ENCODE measurements around the gene EVA1A.
"Not testable (repeated sequence)": the region's sequence is repeated elsewhere in the genome, so short reads cannot be mapped to it uniquely, and the experiment has no call there.

EVA1A gene

DNA sequence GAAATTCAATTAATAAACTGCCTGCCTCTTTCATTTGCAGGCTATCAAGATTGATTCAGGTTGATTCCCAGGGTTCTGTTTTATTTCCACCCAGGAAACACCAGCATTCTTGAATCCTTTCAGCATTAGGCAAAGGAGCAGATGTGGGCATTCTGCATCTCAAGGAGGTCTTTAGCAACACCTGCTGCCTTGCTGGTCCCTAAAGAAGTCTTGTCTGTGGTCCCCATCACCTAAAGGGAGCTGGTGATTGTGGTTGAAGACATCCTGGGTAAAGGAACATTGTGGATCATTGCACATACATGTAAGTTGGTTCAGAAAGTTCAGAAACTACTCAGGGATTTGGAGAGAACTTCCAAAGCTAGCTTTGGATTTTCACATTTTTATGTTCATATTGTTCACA, 78.3 kb downstream of the EVA1A start:
- no peak for DNase-seq (ENCODE audit: low spot score)

DNA sequence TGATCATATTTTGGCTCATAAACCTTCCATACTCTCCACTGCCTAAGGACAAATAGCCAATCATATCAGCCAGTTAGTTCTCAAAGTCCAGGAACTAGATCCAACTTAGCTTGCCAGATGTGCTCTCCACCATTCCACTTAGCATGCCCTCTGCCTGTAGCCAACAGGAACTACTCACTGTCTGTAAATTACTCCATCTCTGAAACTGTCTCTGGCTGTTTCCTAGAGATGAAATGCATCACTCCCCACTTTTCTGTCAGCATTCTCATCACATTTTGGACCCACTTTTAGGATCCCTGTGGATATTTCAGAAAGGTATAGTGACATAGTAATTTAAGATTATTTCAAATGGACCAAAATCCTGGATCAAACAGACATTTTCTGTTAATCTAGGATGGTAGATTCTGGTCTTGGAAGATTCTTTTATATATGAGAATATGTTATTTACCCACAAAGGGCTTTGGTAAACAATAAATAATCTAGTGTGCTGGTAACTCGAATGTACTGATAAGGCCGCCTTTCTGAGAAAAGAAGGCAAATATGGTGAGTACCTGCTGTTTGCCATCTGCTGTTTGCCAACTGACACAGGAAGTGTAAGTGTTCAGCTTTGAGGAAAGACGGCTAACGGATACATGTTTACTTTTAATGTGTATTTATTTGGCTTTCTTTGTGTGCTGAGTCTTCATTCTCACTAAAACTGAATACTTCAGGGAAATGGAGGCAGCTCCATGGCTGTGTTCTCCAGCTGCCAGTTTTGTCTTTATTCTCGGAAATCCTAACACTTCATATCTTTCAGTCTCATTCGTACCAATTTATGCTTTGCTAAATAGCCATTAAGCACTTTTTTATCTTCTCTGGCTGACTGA, 79.5 kb downstream of the EVA1A start:
- no peak for DNase-seq (ENCODE audit: low spot score)

DNA sequence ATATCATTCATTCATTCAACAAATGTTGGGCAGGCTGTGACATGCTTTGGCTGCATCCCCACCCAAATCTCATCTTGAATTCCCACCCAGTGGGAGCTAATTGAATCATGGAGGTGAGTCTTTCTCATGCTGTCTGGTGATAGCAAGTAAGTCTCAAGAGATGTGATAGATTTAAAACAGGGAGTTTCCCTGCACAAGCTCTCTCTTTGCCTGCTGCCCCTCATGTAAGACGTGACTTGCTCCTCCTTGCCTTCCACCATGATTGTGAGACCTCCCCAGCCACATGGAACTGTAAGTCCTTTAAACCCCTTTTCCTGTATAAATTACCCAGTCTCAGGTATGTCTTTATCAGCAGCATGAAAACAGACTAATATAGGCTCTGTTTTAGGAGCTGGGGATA, 83.0 kb downstream of the EVA1A start:
- DNase-seq (ENCODE audit: low spot score): not testable (repeated sequence)

GRCh38 chr2:75476761-75477160, 84.0 kb downstream of the EVA1A start:
- no peak for DNase-seq (ENCODE audit: low spot score)

GRCh38 chr2:75475976-75476375, 84.8 kb downstream of the EVA1A start:
- no peak for DNase-seq (ENCODE audit: low spot score)

- DNase-seq (ENCODE audit: low spot score): no peak
These were observed 85.7 kb downstream of the EVA1A start for GRCh38 chr2:75475049-75475448.

GRCh38 chr2:75474115-75474514, 86.6 kb downstream of the EVA1A start:
- DNase-seq (ENCODE audit: low spot score): no peak

- no peak for DNase-seq (ENCODE audit: low spot score)
These were observed 93.9 kb downstream of the EVA1A start for GRCh38 chr2:75466708-75467311.

DNA sequence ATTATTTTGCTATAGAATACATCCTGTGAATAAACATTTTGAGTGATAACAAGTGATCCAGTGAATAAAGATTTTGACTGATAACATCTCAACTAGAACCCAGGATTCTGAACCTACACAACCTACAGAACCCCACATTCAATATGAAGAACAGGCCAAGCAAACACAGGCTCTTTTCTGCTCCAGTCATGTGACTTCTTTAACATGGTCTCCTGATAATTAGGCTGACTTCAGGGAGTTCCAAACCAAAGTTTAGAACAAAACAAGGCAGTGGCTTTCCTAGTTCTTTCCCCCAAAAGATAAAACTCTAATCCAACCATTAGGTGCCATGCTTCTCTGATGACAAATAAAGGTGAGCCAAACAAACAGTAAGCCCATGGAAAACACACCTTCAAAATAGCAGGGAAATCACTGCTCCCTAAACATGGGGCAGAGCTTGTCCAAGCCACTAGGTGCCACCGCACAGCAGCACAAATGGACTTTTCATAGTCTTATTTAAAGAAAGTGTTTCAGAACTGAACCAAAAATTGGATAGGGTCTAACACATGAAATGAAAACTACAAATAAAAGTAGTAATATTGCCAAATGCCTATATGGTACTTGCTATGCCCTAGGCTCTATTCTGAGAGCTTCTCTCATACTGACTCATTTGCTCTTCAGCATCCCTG, 95.3 kb downstream of the EVA1A start:
- no peak for DNase-seq (ENCODE audit: low spot score)

GRCh38 chr2:75464348-75464946, 96.3 kb downstream of the EVA1A start:
- DNase-seq (ENCODE audit: low spot score): no peak

DNA sequence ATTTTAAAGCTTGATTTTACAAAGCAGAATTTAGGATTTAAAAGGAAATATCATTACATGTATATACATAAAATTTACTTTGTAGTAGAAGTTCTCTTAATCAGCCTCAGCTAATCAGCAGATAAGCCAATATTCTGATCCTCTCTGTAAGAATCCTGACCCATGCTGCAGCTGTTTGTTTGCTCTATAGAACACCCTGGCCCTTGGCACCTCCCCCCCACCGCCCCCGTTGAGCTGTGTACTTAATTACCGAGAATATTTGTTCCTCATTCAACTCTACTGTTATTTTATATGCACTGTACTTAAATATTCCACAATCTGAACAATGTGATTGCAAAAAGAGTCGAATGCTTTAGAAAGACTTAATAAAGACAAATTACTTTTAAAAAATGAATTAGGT, 98.0 kb downstream of the EVA1A start:
- DNase-seq (ENCODE audit: low spot score): no peak

DNA sequence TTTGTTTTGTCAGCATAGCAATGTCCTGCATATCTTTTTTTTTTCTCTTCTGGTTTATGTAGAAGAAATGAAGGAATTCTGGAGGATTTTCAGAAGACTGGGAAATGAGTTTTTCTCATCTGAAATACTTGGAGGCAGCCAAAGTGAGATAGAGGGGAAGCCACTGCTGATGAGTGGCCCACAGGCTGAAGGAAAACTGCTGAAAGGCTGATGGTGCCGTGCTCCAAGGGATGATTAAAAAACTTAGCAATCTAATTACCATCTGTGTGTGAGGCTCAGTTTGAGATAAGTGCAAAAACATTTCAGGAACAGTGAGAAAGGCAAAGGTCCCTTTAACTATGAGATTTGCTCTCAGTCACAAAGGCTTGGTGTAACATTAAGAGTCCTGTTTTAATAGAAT, 98.5 kb downstream of the EVA1A start:
- no peak for DNase-seq (ENCODE audit: low spot score)

DNA sequence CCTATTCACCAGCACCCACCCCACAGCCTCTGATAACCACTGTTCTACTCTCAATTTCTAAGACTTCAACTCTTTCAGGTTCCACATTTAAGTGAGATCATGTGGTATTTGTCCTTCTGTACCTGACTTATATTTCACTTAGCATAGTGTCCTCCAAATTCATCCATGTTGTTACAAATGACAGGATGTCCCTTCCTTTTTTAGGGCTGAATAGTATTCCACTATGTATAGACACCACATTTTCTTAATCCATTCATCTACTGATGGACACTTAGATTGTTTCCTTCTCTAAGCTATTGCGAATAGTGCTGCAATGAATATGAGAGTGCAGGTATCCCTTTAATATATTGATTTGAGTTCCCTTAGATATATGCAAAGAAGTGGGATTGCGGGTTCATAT, 100.1 kb downstream of the EVA1A start:
- DNase-seq (ENCODE audit: low spot score): no peak

DNA sequence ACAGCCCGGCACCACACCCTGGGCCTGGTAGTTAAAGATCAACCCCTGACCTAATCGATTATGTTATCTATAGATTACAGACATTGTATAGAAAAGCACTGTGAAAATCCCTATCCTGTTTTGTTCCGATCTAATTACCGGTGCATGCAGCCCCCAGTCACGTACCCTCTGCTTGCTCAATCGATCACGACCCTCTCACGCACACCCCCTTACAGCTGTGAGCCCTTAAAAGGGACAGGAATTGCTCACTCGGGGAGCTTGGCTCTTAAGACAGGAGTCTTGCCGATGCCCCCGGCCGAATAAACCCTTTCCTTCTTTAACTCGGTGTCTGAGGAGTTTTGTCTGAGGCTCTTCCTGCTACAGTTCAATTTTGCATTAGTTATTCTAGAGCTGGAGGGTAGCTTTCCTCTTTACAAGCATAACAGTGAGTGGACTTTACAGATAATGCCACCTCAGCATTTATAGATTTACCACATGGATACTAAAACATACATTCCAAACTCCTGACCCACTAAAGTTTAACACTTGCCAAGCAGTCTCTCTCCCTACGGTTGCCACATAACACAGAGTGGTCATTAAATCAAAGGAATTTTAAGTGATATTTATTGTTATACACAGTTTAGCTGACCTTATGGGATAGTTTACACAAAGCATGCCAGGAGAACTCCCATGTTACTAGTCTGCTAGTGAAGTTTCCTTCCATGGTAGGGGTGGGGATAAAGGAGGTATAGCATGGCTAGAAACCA, 101.0 kb downstream of the EVA1A start:
- DNase-seq (ENCODE audit: low spot score): no peak

GRCh38 chr2:75458201-75458600, 102.5 kb downstream of the EVA1A start:
- no peak for DNase-seq (ENCODE audit: low spot score)

GRCh38 chr2:75456825-75457224, 103.9 kb downstream of the EVA1A start:
- DNase-seq (ENCODE audit: low spot score): no peak

GRCh38 chr2:75456111-75456510, 104.6 kb downstream of the EVA1A start:
- DNase-seq (ENCODE audit: low spot score): no peak

DNA sequence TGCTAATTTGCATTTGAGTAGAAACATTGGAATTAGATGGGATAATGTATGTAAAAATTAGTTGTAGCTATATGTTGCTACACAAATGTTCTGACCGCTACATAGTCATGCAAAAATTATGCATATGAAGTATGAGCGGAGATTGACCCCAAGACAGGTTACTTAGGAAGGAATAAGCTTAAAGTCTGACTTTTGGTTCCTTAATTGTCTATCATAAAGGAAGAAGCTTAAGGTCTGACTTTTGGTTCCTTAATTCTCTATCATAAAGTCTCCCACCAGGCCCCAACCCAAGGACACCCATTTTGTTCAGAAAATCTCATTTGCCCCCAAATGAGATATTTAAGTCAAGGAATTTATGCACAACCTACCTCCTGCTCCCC, 106.5 kb downstream of the EVA1A start:
- no peak for DNase-seq (ENCODE audit: low spot score)

DNA sequence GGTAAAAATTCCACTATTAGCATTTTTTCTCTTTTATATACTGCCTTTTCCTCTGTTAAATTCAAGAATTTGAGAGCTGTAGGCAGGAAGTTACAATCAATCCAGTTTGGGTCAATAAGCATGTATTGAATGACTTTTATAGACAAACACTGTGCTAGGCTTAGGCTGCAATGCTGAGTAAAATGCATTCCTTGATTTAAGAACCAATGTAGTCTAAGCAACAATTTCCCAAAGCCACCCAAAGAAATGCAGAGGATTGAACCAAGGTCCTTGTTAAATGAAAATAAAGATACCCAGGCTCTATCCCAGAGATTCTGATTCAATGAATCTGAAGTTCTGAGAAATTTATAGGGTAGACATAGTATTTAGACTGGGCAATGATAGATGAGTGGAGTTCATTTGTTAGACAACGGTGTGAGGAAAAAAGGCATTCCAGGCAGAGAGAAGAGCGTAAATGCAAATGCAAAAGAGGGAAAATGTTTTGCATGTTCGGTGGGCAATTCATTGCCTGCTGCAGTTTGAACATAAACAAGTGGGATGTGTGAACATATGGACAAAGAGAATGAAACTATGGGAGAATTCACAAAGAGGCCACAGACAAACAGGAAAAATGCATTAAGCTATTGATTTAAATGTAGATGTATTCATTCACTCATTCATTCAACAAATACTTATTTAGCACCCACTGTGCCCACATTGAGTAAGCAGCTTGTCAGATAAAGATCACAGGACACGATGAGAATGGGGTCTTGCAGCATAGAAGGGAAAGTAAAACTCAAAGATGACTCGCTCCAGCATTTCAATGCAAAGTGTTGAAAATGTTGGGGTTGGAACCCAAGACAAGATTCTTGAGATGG, 107.1 kb downstream of the EVA1A start:
- no peak for DNase-seq (ENCODE audit: low spot score)

- no peak for DNase-seq (ENCODE audit: low spot score)
These were observed 110.7 kb downstream of the EVA1A start for GRCh38 chr2:75450068-75450467.

DNA sequence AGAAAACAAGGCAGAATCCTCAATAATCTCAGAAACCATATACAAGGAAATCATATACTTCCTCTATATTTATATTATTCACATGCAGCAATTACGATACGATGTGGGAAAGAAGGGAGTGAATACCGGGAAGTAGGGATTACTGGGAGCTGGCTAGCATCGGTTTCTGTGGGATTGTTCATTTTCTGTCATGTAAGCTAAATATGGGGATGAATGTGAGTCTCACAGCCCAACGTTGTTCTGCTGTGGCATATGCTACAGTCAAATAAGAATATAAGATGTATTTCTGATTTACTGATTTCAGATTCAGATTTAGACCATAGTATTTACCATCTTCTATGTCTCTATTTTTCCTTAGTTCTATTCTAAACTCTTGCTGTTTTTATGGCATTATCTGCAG, 113.6 kb downstream of the EVA1A start:
- no peak for DNase-seq (ENCODE audit: low spot score)

All from globus pallidus (tissue), 1 donor.